ENCODE results near the gene PGP. TPM values are rescaled to one million over a fixed set of nuclear protein-coding genes. Genes with fewer than 3 reads are reported as not detected.
A peak's percentile ranks its signal among the peaks of the same experiment; 100 is the strongest.

The PGP gene
- total RNA-seq, 1 experiment from 2014 or later: 38.3 TPM

DNA sequence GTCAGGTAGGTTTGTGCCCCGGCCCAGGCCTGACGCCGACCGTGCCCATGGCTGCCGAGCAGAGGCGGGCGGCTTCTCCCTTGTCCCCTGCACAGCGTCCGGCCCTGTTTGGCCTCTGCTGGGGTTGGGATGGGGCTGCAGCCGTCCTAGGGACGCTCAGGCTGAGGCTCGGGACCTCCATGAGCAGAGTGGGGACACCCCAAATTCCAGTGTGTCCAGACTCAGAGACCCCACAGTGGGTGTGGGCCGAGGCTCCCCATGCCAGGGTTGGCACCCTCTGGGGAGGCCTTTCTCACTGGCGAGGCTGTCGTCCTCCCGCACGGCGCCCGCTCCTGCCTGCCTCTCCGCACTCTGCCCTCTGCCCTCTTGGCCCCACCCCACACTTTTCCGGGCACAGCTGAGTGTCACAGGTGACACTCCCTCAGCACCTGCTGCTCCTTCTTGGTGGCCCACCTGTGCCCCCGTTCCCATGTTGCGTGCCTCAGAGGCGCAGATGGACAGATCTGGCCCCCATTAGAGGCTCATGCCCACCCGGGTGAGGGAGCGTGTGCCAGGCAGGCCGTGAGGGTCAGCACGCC is 43.0 kb downstream of the PGP start:
- Mint-ChIP-seq H3K36me3 (ENCODE audit: insufficient read depth in 1 of 3, low read depth in 3 of 3) (peaks cover 11 to 48% (median 47%) of the 10 kb centered on the region in 3 experiments), H3K27me3 (ENCODE audit: low read depth) (no peaks in the 10 kb centered on the region), H3K4me1 (no peaks in the 10 kb centered on the region), H3K4me3 (no peak overlapping the region), H3K9me3 (no peaks in the 10 kb centered on the region), H3K27ac (peak overlapping the region in 1 of 3 experiments; percentile 49; a peak in 1 of 7 replicates)
- Histone ChIP-seq H3K4me1 (ENCODE audit: insufficient read depth, low read length) (no peaks in the 10 kb centered on the region), H2AK5ac (ENCODE audit: insufficient read length, low read length) (no peak overlapping the region), H2BK12ac (ENCODE audit: insufficient read length, low read depth, low read length) (no peak overlapping the region), H4K5ac (ENCODE audit: insufficient read length, low read depth, low read length) (no peak overlapping the region), H3K23me2 (ENCODE audit: insufficient read length, low read depth, low read length, poor library complexity, severe bottlenecking) (peaks cover 4% of the 10 kb centered on the region), H3T11ph (ENCODE audit: low read length) (no peak overlapping the region), H2AFZ (ENCODE audit: low read length) (no peak overlapping the region), H3K9me3 (ENCODE audit: control insufficient read depth, low read depth, low read length) (no peaks in the 10 kb centered on the region), H2BK20ac (ENCODE audit: low read depth, low read length, poor library complexity, severe bottlenecking) (no peak overlapping the region), H3K4me2 (ENCODE audit: insufficient read depth, insufficient read length, low read length) (no peak overlapping the region), H2BK15ac (ENCODE audit: low read depth, low read length) (no peak overlapping the region), H3K18ac (ENCODE audit: insufficient read length, low read depth, low read length) (no peak overlapping the region), H3K4ac (ENCODE audit: low read depth, low read length) (no peak overlapping the region), H2BK5ac (ENCODE audit: insufficient read length, low read length) (no peak overlapping the region), H4K8ac (replicated peaks; ENCODE audit: insufficient read length, low read depth, low read length) (no peak overlapping the region), H3K79me1 (ENCODE audit: insufficient read depth, low read depth, low read length, poor library complexity, severe bottlenecking) (no peaks in the 10 kb centered on the region), H4K20me1 (ENCODE audit: control insufficient read depth, insufficient read depth, insufficient read length) (peaks cover 2% of the 10 kb centered on the region), H3K14ac (ENCODE audit: insufficient read depth, low read length) (no peak overlapping the region), H4K91ac (ENCODE audit: insufficient read length, low read depth, low read length) (no peak overlapping the region), H3K9ac (ENCODE audit: extremely low read depth, insufficient read length, low read length) (no peak overlapping the region), H3K27me3 (ENCODE audit: insufficient read depth, low read length) (no peaks in the 10 kb centered on the region), H3K56ac (ENCODE audit: insufficient read length, low read depth, low read length) (no peak overlapping the region), H3K79me2 (ENCODE audit: insufficient read depth, low read length) (no peaks in the 10 kb centered on the region), H3K27ac (ENCODE audit: insufficient read length, low read depth, low read length) (no peak overlapping the region), H2BK120ac (ENCODE audit: low read depth, low read length, poor library complexity, severe bottlenecking) (no peak overlapping the region), H3K23ac (ENCODE audit: insufficient read length, low read depth, low read length) (no peak overlapping the region)
- TF ChIP-seq, protein P1, sequence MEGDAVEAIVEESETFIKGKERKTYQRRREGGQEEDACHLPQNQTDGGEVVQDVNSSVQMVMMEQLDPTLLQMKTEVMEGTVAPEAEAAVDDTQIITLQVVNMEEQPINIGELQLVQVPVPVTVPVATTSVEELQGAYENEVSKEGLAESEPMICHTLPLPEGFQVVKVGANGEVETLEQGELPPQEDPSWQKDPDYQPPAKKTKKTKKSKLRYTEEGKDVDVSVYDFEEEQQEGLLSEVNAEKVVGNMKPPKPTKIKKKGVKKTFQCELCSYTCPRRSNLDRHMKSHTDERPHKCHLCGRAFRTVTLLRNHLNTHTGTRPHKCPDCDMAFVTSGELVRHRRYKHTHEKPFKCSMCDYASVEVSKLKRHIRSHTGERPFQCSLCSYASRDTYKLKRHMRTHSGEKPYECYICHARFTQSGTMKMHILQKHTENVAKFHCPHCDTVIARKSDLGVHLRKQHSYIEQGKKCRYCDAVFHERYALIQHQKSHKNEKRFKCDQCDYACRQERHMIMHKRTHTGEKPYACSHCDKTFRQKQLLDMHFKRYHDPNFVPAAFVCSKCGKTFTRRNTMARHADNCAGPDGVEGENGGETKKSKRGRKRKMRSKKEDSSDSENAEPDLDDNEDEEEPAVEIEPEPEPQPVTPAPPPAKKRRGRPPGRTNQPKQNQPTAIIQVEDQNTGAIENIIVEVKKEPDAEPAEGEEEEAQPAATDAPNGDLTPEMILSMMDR (conservative IDR thresholded peaks at IDR 0.05): no peak
- no CpG with 5 or more reads among the region's 28 CpGs for WGBS (ENCODE audit: extremely low coverage, insufficient read length, low lambda C conversion rate)
- DNase-seq: no peak

Data from H9 (cell line).